GM12864 (cell line): ENCODE results near the gene PTAR1.
A peak's percentile ranks its signal among the peaks of the same experiment; 100 is the strongest.

Source experiments
- DNase-seq: peaks from one replicate; pipeline ENCODE4 v3.0.0-alpha.2; 2011; ENCODE audit warnings: low read depth
- H3K4me3 ChIP-seq: 2 replicates; pipeline ENCODE4 v1.5.1; 2011; ENCODE audit warnings: mild to moderate bottlenecking, low read depth, low read length, control low read depth
- TF ChIP-seq, protein P1 (sequence below): IDR thresholded peaks from 2 replicates; pipeline ENCODE4 v1.5.1; 2011; ENCODE audit warnings: low read depth, mild to moderate bottlenecking, moderate library complexity, low read length, control low read depth, inconsistent platforms; ENCODE audit errors: missing control alignments

The PTAR1 gene

DNA sequence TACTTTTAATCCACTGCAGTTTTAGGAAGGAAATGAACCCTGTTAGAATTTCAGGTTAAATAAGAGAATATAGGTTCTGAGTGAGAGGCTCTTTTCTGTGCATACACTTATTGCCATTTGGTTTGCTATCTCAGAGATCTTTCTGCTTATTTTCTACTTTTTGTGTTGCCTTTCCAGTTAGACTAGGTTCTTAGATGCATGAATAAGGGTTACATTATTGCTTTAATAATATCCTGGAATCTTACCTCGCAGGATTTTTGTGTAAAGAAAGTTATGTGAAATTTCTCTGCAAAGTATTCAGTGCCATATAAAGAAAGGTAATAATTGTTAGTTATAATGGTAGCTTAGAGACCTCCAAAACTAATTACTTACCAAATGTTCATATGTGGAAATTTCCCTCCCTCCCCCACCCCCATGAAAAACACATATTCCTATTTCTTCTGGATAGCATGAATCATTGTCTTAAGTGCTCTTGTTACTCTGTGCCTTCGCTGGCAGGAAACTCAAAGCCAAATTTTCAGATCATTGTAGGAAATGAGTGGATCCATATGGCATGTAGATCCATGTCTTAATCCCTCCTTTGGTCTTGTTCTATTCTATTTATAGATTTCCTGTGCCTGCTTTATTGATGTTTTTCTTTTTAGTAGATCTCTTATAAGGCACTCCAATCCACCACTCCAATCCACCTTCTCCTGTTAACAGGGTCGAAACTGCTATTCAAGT, 84.9 kb downstream of the PTAR1 start:
- TF ChIP-seq, protein P1, sequence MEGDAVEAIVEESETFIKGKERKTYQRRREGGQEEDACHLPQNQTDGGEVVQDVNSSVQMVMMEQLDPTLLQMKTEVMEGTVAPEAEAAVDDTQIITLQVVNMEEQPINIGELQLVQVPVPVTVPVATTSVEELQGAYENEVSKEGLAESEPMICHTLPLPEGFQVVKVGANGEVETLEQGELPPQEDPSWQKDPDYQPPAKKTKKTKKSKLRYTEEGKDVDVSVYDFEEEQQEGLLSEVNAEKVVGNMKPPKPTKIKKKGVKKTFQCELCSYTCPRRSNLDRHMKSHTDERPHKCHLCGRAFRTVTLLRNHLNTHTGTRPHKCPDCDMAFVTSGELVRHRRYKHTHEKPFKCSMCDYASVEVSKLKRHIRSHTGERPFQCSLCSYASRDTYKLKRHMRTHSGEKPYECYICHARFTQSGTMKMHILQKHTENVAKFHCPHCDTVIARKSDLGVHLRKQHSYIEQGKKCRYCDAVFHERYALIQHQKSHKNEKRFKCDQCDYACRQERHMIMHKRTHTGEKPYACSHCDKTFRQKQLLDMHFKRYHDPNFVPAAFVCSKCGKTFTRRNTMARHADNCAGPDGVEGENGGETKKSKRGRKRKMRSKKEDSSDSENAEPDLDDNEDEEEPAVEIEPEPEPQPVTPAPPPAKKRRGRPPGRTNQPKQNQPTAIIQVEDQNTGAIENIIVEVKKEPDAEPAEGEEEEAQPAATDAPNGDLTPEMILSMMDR, result no peak
- DNase-seq, result no peak
- no peak overlapping the region for H3K4me3 ChIP-seq

DNA sequence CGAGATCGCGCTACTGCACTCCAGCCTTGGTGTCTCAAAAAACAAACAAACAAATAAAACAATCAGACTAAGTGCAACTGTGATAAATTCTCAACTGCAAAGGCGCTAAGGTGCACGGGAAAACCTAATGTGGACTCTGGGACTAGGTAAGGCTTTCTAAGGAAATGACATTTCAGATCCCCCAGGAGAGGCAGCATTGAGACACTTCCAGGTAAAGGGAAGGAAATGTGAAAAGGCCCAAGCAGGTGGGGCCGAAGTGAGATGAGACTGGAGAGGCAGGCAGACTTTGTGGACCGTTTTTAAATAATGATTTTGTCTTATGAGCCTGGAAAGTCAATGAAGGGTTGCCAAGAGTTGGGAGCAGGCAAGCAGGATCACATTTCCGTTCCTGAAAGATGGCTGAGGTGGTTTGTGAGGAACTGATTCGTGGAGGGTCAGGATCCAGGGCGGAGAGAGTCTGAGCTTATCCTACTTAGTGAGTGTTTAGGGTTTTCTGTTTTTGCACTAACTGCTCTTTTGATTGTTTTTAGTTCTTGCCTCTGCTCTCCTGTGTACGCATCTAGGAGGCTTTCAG, 85.6 kb downstream of the PTAR1 start:
- no peak for DNase-seq
- TF ChIP-seq, protein P1, result no peak
- H3K4me3 ChIP-seq, result no peak overlapping the region

DNA sequence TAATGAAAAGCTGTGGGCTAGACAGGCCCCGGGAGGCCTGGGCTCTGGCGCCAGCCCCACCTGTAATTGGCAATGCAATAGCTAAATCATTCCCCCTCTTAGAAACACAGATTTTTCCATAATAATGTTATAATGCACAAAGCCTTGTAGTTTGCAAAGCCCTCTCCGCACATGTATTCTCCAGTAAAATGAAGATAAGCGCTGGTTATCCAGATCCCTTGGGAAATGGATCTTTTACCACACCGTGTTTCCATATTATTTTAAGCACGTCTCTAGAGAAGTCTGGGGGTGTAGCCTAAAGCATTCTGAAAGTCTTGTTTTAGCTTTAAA, 86.5 kb downstream of the PTAR1 start:
- TF ChIP-seq, protein P1, result no peak
- peak overlapping the region; percentile 38; the same call in 1 of the 2 replicates for H3K4me3 ChIP-seq
- no peak for DNase-seq

DNA sequence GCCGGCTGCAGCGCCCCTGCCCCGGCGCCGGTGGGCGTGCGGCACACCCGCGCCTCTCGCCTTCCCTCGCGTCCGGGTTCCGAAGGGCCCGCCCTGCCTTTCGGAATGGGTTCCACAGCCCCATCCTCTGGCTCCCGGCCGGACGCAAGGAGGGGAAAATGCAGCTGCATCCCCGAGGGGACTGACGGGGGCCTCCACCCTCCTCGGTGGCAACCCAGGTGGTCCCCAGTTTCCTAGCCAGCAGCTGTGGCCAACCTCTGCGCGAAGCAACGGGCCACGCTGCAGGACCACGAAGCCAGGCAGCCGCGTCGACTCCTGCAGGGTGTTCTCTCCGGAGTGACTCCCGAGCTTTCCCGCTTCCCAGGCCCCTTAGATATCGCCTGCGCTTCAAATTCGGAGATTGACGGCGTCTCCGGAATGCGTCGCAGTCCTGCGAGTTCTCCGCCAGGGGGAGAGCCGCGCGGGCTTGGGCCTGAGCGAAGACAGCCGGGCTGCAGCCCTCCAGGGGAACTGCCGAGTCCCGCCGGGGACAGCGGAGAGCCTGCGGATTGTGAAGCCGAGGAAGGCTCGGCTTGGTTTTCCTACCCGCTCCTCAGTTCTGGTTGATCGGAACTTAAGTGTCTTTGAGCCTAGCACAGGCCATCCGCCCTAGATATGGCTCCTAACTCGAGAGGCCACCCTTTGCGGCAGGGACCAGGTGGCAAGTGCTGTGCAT, 87.1 kb downstream of the PTAR1 start:
- TF ChIP-seq, protein P1, result peak; percentile 85
- H3K4me3 ChIP-seq, result peak overlapping the region; percentile 38
- DNase-seq, result peak; percentile 19

DNA sequence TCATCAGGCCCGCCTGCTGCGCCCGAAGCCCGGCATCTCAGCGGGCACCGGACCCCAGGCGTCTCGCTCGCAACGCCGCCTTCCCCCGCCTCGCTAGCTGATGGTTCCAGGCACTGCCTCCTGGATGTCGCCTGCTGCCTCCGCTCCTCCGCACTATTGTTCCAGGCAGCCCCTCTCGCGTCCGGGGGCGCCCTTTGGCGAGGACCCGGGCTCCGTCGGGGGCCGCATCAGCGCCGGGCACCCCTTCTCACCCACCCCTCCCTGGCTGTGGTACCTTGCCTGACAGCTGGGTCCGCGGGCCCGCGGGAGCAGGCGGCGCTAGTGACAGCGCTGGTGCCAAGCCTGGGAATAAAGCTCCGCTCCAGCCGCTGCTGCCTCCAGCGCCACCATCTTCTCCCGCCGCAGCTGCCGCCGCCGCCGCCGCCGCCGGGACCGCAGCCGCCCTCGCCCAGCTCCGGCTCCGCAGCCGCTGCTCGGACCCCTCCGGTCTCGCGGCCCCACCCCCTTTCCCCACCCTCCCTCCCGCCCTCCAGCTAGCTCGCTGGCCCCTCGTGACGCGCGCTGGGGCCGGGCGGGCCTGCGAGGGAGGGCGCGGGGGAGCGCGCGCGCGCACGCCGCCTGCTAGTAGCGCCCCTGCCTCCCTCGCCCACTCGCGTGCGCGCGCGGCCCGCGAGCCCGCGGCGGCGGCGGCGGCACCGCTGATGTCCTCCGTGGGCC, 87.8 kb downstream of the PTAR1 start, which contains the start of gene APBA1:
Gene APBA1, minus strand, starts transcription at position 493 of the 717 bp plus-strand sequence.
- DNase-seq, result no peak
- H3K4me3 ChIP-seq, result peak within 1 kb of the TSS; percentile 38
- TF ChIP-seq, protein P1, result no peak

DNA sequence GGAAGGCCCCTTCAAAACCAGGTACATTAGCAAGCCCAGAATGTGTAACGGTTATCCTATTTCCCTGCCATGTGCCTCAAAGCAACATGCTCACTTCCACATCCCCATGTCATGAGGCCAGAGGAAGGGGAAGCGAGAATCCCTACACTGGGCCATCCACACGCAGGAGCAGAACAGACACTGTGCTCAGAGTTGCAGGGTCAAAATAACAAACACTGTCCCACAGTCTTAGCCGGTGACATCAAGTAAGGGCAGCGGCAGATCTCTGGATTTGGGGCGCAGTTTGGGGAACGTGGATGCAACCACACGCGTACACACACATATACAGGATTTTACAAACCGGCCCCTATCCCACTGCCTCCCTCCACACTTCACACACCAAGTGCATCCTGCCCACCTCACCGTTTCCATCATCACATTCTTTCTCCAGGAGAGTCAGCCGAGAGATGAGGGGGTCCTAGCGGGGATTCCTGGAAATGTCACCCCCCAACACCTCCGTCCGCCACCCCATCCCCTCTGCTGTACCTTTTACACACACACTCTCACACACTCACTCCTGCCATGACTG, 88.4 kb downstream of the PTAR1 start:
- no peak overlapping the region for H3K4me3 ChIP-seq
- DNase-seq, result no peak

More for the DNA sequence above, 88.4 kb downstream of the PTAR1 start:
- TF ChIP-seq, protein P1, result no peak
